ENCODE measurements around the gene ZCCHC10. TPM values are rescaled to one million over a fixed set of nuclear protein-coding genes. Genes with fewer than 3 reads are reported as not detected.

The ZCCHC10 gene
- total RNA-seq: 10 to 100 TPM; 31.1 to 36.6 TPM
- long read RNA-seq, transcript ZCCHC10-201 (4 exons, 2,178 nt): major isoform, 17 of 50 reads
- long read RNA-seq, transcript ZCCHC10-207 (5 exons, 1,070 nt): major isoform, 17 of 50 reads
- long read RNA-seq, partial matches to known transcripts: 0 of 50 reads
- long read RNA-seq, other reads (novel, unspliced or antisense): 6 of 50 reads

DNA sequence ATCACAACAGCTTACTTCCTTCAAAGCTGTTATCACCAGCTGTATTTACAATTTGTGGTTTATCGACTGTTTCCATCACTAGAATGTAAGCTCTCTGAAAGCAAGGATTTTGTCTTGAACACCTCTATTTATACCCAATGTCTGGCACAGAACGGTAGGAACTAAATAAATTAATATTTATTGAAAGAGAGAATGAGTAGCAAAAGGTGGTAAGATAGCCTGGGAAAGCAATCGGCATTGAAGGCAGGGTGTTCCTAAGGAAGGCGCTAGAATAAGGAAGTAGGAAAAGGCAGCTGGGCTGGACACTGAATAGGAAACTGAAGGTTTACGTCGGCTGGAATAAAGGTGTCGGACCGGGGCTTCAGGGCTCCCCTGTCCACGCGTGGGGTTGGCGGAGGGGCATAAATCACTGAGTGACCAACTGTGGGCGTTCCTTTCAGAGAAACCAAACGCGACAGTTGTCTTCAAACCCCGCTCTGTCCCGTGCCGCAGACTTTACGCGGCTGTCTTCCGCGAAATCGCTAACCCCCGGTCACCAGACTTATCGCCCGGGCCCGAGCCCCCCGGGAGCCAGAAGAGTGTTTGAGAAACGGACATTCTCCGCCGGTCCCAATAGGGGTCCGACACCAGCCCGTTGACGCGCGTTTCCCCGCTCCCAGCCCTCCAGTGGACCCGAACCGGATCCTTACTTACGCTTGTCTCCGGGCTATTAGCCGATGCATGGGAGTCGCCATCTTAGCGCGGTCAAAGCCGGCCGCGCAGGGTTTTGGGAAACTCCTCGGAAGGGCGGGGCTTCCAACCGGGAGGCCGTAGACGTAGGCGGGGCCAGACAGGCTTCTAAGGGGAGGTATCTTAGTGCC lies at the start of gene ZCCHC10:
Gene ZCCHC10 (minus strand): TSS at position 746 of the 860 bp plus-strand sequence. CDS start 12 bp downstream, at position 734.
- ATAC-seq (peak; percentile 96), DNase-seq (peak; percentile 93 to 96)
- intact Hi-C loops (cut with DNase I, micrococcal nuclease): no loop called here

DNA sequence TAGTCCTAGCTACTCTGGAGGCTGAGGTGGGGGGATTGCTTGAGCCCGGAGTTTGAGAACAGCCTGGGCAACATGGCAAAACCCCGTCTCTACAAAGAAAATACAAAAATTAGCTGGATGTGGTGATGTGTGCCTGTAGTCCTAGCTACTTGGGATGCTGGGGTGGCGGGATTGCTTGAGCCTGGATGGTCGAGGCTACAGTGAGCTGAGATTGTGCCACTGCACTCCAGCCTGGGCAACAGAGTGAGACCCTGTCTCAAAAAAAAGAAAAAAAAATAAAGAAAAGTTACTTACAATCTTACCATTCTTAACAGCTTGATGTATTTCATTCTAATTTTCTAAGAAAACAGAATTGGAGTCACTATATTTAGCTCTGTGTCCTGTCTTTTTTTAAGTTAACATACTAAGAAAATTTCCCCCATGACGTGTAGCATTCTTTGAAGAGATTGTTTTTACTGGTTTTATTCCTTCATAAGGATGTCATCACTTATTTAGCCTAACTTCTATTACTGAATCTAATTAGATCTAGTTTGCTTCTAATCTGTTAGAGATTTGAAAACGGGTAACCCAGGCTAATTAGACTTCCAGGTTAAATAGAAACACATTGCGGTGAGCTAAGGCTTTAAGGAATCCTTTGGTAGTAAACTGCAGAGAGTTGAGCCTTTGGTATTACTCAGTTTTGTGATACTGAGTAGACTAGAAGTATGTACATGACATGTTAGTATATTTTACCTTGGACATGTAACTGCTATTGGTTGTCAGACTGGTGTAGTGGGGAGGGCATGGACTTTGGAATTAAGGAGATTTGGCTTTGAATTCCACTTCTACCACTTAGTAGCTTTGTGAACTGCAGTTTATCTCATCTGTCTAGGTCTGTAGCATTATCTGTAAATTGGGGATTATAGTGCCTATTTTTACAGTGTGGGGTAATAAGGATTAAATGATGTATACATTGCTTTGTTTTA lies 49.5 kb upstream of the ZCCHC10 start:
- intact Hi-C loops (cut with DNase I, micrococcal nuclease): no loop called here
- no peak for DNase-seq
- ATAC-seq: peak; percentile 25

DNA sequence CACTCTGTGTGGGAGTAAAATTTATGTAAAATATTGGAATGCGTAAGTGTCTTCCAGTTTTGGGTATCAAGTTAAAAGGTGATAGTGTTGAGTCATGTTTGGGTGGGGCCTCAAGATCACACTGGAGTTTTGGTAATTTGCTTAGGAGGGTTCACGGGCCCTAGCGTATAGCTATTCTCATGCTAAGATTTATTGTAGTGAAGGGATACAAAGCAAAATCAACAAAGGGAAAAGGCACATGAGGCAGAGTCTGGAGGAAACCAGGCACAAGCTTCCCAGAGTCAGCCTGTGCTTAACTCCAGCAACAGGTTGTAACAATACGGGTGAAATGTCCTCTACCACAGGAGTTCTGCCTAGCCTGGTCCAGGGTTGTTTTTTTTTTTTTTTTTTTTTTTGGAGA lies 45.7 kb upstream of the ZCCHC10 start:
- peak; percentile 24 for ATAC-seq
- DNase-seq: no peak
- intact Hi-C loops (cut with DNase I, micrococcal nuclease): no loop called here

DNA sequence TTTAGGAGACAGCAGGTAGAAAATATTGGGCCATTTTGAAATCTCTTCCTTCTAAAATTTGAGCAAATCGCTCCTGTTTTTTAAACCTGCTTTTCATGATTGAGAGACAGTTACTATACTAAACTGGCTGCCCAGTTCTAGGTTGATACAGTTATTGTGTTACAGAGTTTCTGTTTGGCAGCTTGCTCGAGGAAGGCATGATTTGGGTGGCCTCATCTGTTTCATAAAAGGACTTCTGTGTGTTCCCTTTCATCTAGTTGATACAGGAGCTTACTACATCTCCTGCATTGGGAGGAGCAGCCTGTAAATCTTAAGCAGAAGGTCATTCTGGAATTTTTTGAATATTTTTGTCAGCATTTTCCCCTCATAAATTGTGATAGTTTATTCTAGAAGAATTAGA lies 39.7 kb upstream of the ZCCHC10 start:
- ATAC-seq: no peak
- intact Hi-C loops (cut with DNase I, micrococcal nuclease): no loop called here

DNA sequence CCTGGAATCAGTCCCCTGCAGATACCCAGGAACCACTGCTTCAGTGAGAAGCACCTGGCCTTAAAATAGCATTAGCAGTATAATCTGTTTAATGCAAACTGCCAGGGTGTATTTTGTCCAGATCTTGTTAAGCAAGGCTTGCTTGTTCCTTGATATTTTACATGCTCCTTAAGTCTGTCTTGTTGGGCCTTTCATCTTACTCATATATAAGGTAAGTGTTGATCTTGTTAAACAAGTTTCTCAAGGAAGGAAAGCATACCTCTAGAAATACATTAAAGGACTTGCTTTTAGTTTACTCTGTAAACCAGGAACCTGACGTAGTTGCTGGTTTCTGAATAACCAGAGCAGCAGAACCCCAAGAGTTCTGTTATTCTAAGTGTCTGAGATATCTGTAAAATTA lies 39.1 kb upstream of the ZCCHC10 start:
- ATAC-seq (peak; percentile 60), DNase-seq (no peak)
- intact Hi-C loops (cut with DNase I, micrococcal nuclease): no loop called here

More for the DNA sequence above, 39.7 kb upstream of the ZCCHC10 start:
- no peak for DNase-seq

DNA sequence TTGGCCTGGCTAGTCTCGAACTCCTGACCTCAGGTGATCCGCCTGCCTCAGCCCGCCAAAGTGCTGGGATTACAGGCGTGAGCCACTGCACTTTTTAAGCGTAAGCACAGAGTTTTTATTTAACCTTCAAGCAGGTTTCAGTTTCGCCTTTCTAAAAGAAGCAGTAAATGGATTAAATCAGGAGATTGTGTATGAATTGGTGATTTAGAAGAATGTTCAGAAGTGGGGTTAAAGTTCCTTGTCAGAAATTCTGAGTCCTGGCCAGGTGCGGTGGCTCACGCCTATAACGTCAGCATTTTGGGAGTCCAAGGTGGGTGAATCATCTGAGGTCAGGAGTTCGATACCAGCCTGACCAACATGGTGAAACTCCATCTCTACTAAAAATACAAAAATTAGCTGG lies 37.6 kb upstream of the ZCCHC10 start:
- intact Hi-C loops (cut with DNase I, micrococcal nuclease): no loop called here
- DNase-seq: no peak
- no peak for ATAC-seq

DNA sequence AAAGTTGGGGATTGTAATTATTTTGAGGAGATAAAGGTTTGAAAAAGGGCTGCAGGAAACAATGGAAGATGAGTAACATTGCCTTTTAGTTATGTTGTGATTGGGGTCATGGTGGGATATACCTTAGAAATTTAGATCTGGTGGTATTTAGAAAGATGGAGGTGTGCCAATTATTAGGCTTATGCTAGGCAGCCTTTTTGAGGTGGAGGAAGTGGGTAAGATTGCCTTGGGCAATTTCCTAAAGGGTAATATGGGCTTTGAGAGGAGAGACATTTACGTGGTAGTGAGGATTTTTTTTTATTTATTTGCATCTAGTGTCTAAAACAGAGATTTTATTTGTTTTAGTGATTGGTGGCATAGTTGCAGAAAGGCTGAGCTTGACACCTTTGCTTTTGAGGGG lies 35.9 kb upstream of the ZCCHC10 start:
- no peak for DNase-seq
- intact Hi-C loops (cut with DNase I, micrococcal nuclease): no loop called here
- no peak for ATAC-seq

DNA sequence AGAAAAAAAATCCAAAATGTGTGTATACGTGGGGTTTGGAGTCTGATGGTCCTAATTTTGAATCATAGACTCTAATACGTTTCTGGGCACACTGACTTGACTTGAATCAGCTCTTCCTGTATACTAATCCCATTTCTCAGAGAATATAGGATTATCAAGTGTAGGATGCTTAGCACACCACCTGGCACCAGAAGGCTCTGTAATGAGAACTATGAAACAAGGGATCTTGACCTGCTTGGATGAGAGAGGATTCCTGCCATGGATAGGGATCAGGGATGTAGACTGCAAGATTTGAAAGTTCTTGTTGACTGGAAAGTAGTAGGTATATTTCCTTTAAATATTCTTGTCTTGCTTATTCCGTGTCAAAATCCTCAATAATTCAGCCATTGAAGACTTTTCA lies 33.3 kb upstream of the ZCCHC10 start:
- DNase-seq: no peak
- intact Hi-C loops (cut with DNase I, micrococcal nuclease): loop anchor here in 1 of 2 donors (10.0 kb wide), 1 partner anchor 95 kb away; the partner anchor contains the start of gene AFF4
- ATAC-seq: no peak

DNA sequence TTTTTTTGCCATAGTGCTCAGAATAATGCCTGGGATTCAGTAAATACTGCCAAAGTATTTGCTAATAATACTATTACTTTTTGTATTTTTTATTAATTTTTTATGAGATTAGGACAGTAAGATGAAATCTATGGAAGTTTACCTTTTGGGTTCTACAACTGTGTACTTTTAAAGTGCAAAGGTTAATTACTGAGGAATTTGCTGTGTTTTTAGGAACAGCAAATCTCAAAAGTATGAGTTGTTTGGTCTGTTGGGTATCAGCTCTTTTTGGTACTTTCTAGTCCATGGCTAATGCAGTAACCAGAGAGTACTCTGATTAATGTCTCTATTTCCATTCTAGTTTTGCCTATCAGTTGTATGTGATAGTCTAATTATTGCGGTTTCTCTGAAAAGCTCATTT lies 30.5 kb upstream of the ZCCHC10 start:
- no peak for ATAC-seq
- intact Hi-C loops (cut with DNase I, micrococcal nuclease): loop anchor here in 1 of 2 donors (10.0 kb wide), 1 partner anchor 92 kb away; the partner anchor contains the start of gene AFF4
- no peak for DNase-seq

DNA sequence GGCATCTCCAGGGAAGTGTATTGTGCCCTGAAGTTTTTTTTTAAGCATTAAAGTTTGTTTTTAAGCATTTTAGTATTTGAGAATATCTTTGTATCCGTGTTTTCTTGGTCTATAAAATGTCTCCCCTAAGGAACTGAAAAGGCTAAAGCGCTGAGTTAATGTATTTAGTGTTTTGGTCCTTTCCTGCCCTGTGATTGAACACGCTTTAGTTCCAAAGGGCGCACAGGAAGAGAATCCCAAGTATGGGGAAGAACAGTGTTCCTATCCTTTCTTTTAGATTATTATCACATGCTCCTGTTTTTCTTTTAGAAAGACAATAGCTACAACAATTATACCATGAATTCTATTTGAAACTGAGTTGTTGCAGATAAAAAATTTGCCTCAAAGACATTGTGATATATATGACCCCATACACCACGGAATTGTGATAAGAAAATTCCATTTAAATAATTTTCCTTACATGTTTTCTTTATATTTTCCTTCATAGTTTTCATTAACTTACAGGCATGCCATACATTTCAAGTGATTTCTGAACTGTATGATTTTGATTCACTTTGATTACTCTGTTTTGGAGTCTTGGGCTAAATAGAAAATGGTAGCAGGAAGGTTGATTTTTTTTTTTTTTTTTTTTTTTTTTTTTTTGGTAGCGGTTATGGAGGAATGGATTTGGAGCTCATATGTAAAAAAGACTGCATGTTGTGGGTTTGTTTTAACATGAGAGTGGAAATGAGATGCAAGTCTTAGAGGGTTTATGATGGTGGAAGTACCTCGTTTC lies 28.5 kb upstream of the ZCCHC10 start:
- no peak for ATAC-seq
- intact Hi-C loops (cut with DNase I, micrococcal nuclease): loop anchor here in 1 of 2 donors (10.0 kb wide), 1 partner anchor 90 kb away; the partner anchor contains the start of gene AFF4

DNA sequence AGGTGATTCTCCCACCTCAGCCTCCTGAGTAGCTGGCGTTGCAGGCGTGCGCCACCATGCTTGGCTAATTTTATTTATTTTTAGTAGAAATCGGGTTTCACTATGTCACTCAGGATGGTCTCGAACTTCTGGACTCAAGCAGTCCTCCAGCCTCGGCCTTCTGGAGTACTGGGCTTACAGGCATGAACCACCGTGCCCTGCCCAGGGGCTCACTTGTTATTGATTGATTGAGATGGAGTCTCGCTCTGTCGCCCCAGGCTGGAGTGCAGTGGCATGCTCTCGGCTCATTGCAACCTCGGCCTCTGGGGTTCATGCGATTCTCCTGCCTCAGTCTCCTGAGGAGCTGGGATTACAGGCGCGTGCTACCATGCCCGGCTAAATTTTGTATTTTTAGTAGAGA lies 27.1 kb upstream of the ZCCHC10 start:
- intact Hi-C loops (cut with DNase I, micrococcal nuclease): loop anchor here in 1 of 2 donors (10.0 kb wide), 1 partner anchor 89 kb away; the partner anchor contains the start of gene AFF4
- ATAC-seq (no peak), DNase-seq (no peak)

More for the DNA sequence above, 28.5 kb upstream of the ZCCHC10 start:
- DNase-seq: no peak

DNA sequence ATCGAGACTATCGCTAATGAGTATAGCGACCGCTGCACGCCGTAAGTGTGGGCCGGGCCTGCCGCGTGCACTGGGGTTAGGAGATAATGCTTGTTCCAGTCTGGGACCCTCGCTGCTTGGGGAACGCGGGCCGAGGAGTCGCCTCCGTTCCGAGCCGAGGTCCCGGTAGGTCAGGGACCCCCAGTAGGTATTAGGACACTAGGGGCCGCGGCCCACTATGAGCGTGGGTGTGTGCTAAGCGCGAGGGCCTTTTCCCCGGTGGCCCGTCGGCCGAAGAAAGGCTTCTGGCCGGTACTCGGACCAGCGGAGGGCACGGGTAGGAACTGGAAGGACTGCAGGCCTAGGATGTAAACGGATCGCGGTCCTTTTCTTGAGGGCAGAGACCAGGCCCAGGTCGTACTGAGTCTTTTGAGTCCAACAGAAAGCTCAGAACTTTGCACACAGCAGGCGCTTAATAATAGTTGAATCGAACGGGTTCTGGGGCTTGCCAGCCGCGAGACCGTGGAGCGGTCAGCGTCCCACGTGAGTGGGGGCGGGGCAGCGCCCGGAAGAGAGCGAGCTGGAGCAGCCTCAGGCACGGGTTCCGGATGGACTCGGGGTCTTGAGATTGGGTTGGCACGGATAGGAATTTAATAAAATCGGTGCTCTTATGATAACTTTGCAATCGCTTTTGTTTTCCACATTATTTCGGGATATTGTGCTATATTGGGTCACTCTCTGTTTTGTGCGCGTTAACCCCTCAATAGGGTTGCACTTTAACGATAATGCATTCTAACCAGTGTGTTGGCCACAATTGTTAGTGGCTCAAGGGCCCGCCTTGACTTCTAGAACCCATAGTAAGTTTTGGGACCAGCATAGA lies 26.2 kb upstream of the ZCCHC10 start:
- ATAC-seq (peak; percentile 65), DNase-seq (peak; percentile 73 to 84)
- intact Hi-C loops (cut with DNase I, micrococcal nuclease): loop anchor here in 1 of 2 donors (10.0 kb wide), 1 partner anchor 88 kb away; the partner anchor contains the start of gene AFF4

DNA sequence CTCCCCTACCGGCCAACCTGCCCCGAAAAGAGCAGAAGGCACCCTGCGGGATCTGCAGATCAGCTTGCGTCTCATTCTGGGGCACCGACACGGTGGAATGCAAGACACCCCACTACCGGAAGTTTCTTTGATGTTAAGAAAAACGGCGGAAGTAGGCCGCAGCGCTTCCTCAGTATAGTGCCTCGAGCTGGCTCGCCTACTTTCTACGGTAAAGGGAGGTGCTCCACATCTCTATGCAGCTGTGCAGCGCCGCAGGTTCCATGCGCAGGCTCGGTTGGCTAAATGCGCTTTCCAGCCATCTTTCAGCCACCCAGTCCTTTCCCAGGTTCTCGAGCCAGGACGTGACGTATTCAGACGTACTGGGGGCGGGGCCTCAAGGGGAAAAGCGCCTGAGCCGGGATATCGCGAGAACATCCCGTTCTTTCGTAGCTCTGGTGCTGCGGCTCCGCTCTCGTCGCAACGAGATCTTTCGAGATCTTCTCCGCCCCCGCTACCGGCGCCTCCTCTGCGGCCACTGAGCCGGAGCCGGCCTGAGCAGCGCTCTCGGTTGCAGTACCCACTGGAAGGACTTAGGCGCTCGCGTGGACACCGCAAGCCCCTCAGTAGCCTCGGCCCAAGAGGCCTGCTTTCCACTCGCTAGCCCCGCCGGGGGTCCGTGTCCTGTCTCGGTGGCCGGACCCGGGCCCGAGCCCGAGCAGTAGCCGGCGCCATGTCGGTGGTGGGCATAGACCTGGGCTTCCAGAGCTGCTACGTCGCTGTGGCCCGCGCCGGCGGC lies 25.4 kb upstream of the ZCCHC10 start, which contains the start of gene HSPA4:
Gene HSPA4 (plus strand): TSS at position 472 of the 775 bp plus-strand sequence. CDS start 238 bp downstream, at position 710.
- intact Hi-C loops (cut with DNase I, micrococcal nuclease): loop anchor here in 1 of 2 donors (10.0 kb wide), 1 partner anchor 87 kb away; the partner anchor contains the start of gene AFF4
- ATAC-seq (peak; percentile 87), DNase-seq (peak; percentile 98 to 99)

DNA sequence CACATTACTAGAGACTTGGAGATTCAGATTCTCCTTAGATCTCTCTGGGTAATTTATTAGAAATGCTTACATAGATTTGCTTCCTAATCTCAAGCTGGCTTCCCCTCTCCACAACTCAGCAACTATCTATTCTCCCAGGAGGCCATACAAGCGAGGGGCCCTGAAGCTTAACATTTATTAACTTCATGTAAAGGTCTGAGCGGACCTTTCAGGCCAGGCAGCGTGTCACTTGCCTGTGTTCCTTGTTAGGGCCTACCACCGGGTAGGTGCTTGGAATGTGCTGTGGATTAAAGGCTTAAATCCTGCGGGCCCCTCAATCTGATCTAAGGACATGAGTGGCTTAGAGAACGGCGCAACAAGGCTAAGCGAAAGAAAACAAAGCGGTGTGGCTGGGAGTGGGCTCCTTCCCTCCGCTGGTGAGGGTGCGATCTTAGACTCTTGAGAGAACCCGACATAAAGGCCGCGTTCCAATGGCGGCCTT lies 24.8 kb upstream of the ZCCHC10 start:
- DNase-seq: no peak
- ATAC-seq: peak; percentile 10
- intact Hi-C loops (cut with DNase I, micrococcal nuclease): loop anchor here in 1 of 2 donors (10.0 kb wide), 1 partner anchor 86 kb away; the partner anchor contains the start of gene AFF4

DNA sequence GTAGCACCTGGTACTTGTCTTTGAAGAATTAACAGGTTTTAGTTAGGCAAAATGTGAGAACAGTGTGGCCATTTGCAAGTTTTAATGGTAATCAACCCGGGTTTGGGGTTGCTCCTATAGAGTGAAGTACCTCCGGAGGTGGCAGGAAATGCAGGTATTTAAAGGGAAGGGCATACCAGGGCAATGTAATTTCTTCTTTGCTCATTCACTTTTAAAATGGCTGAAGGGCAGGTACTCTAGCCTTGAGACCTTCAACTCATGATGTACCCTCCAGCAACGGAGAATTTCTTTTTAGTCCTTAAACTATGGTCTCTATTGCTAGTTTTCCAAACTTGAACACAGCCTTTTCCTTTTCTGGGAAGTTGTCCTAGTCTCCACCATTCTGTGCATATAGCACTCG lies 24.2 kb upstream of the ZCCHC10 start:
- DNase-seq: no peak
- ATAC-seq: no peak

DNA sequence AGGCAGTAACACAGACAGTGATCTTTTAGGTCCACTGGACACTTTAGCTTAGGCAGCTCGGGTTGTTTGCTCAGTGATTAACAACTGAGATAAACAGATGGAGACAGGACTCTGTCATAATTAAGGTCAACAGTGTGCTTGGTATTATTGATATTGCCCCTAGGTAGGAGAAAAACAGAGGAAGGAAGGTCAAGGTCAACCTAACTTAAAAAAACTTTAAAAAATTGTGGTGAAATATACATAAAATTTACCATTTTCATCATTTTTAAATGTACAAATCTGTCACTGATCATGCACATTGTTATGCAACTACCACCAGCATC lies 23.3 kb upstream of the ZCCHC10 start:
- intact Hi-C loops (cut with DNase I, micrococcal nuclease): loop anchor here in 1 of 2 donors (10.0 kb wide), 1 partner anchor 85 kb away; the partner anchor contains the start of gene AFF4
- DNase-seq (no peak), ATAC-seq (peak; percentile 30)

More for the DNA sequence above, 24.2 kb upstream of the ZCCHC10 start:
- intact Hi-C loops (cut with DNase I, micrococcal nuclease): loop anchor here in 1 of 2 donors (10.0 kb wide), 1 partner anchor 86 kb away; the partner anchor contains the start of gene AFF4

Measured in left colon (tissue), 2 donors.